ENCODE results near the gene ALG2. TPM values are rescaled to one million over a fixed set of nuclear protein-coding genes. Genes with fewer than 3 reads are reported as not detected.

ALG2 gene
- total RNA-seq: 10 to 100 TPM; 16.7 to 62.2 (median 27.8) TPM

DNA sequence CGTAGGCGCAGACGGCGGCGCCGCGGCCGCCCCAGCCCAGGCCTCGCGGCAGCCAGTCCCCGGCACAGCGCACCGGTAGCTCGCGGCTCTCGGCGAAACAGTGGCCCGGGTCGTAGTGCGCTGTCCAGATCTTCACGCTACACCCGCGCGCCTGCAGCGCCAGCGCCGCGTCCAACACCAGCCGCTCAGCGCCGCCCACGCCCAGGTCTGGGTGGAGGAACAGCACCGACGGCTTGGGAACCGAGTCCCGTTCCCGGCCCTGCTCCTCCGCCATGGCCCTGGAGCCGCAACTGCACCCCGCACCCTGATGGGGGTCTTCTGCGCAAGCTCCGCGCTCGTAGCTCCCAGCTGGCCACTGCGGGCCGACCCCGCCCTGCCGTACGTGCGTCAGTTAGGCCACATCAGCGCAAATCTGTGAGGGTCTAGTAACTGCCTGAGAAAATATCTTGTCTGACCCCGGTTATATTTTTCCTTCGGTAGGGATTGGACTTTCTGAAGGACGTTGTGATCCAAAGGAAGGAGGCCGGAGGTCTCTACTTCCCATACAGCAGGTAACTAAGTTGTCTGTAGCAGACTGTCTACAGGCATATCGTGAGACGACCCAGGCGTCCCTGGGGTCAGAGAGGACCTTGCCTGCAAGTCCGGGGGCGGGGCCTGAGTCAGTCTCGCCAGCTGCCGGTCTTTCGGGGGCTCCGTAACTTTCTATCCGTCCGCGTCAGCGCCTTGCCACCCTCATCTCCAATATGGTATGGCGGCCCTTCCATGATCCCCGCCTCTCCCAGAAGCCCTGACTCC is at the start of gene ALG2, which contains the start of gene SEC61B:
Gene ALG2 (minus strand): TSS at position 322 of the 795 bp plus-strand sequence. CDS start 48 bp downstream, at position 274.
Gene SEC61B (plus strand): TSS at position 662 of the 795 bp plus-strand sequence. CDS start 82 bp downstream, at position 744.
- Histone ChIP-seq H3K4me1 (replicated peaks in 1 of 2) (peaks cover 14 to 24% of the 10 kb centered on the region in 2 donors), H3K4me3 (peak within 1 kb of the TSS; percentile 61 to 84 (median 77)), H3K27ac (peak within 1 kb of the TSS; percentile 100)
- in situ Hi-C loops (cut with MboI; ENCODE audit: low pct_unique_long_range_greater_than_20kb in 2 of 9, low sequenced_read_pairs in 9 of 9, unreplicated experiment in 9 of 9): no loop called here
- peak; percentile 88 to 97 (median 95) for ATAC-seq (replicated peaks in 6 of 8)
- 0 to 2% (median 0%) methylated on average over 1 to 15 of the region's 70 CpGs; no CpG with 5 or more reads in 4 of the 10 experiments for WGBS, 10 experiments

DNA sequence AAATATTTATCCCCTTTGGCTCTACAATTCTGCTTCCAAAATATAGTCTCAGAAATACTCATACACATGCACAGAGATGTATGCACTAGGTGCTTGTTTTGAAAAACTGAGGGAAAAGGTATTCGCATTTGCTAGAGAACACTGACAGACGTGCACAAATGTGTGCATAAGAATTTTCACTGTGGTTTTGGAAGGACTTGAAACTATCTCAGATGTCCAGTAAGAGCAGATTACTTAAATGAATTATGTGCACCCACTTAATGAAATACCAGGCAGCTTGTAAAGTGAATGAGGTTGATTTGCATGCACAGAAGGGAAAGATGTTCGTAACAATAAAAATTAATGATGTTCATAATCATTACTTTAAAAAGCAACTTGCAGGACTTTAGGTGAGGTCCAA is 48.7 kb upstream of the ALG2 start:
- H3K4me3 ChIP-seq: no peak overlapping the region
- no peaks in the 10 kb centered on the region for H3K4me1 ChIP-seq (replicated peaks in 1 of 2)
- in situ Hi-C loops (cut with MboI; ENCODE audit: low pct_unique_long_range_greater_than_20kb in 2 of 9, low sequenced_read_pairs in 9 of 9, unreplicated experiment in 9 of 9): loop anchor here in 1 of 9 experiments (25.0 kb wide), 1 partner anchor 542 kb away; the partner anchor contains the start of gene NR4A3
- no peak overlapping the region for H3K27ac ChIP-seq
- ATAC-seq (replicated peaks in 6 of 8): peak in 3 of 8 experiments; percentile 61 to 70 (median 68)
- 0 to 100% (median 51%) methylated on average over 1 to 3 of the region's 3 CpGs; no CpG with 5 or more reads in 2 of the 10 experiments for WGBS, 10 experiments

- WGBS, 10 experiments: 31 to 93% (median 60%) methylated on average over 3 of the region's 3 CpGs; no CpG with 5 or more reads in 1 of the 10 experiments
- no peak for ATAC-seq (replicated peaks in 6 of 8)
- H3K4me3 ChIP-seq: no peak overlapping the region
- no peak overlapping the region for H3K27ac ChIP-seq
- H3K4me1 ChIP-seq (replicated peaks in 1 of 2): no peaks in the 10 kb centered on the region
- in situ Hi-C loops (cut with MboI; ENCODE audit: low pct_unique_long_range_greater_than_20kb in 2 of 9, low sequenced_read_pairs in 9 of 9, unreplicated experiment in 9 of 9): loop anchor here in 1 of 9 experiments (25.0 kb wide), 1 partner anchor 543 kb away; the partner anchor contains the start of gene NR4A3
Measured at GRCh38 chr9:99269416-99269815, 47.7 kb upstream of the ALG2 start.

DNA sequence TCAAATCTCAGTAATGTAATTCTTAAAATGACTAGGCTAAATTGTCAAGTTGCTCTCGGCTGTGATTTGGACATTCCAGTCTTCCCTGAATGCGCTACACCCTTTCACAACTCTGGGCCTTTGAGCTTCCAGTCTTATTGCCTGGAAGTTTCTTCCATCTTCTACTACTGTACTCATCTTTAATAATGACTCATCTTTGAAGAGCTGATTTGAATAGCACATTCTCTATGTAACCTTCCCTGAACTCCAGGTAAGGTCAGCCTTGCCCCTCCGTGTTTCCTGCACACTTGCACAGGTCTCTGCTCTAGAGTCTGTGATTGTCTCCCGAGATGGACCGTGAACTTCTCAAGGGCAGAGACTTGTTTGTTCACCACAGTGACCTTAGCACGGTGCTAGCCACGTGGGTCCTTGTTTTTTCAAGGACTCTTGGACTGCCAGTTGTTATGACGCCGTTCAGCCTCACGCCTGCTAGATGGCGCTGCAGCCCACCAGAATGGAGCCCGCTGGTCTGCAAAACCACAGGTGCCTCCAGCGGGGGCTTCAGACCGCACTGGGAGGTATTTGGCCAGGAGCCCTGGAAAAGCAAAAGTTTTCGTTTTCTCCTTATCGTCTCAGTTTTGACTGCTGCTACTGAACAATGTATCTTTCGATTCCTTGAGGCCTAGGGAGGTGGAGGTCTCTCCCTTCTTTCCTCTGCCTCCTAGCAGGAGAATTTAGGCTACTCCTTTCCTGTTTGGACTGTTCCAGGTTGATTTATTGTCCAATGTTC is 44.7 kb upstream of the ALG2 start:
- in situ Hi-C loops (cut with MboI; ENCODE audit: low pct_unique_long_range_greater_than_20kb in 2 of 9, low sequenced_read_pairs in 9 of 9, unreplicated experiment in 9 of 9): loop anchor here in 1 of 9 experiments (25.0 kb wide), 1 partner anchor 546 kb away; the partner anchor contains the start of gene NR4A3
- no peaks in the 10 kb centered on the region for H3K4me1 ChIP-seq (replicated peaks in 1 of 2)
- no peak overlapping the region for H3K27ac ChIP-seq
- ATAC-seq (replicated peaks in 6 of 8): peak; percentile 66 to 91 (median 77)
- H3K4me3 ChIP-seq: no peak overlapping the region
- WGBS, 10 experiments: 5 to 67% (median 19%) methylated on average over 1 to 15 of the region's 17 CpGs

DNA sequence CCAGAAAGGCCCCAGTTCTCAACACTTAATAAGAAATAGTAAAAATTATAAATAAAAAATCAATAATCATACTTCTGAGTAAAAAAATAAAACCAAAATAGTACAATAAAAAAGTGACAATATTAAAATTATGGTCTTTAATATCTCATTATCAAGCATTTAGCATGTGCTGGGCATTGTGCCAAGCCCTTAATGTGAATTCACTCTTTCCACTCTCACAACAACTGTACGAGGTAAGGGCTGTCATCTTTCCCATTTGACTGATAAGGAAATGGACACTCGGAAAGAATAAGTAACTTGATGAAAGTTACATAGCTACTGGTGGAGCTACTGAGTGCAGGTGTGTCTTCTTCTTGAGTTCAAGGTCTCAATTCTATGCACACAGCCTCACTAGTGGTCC is 43.9 kb upstream of the ALG2 start:
- Histone ChIP-seq H3K4me1 (replicated peaks in 1 of 2) (no peaks in the 10 kb centered on the region), H3K27ac (no peak overlapping the region), H3K4me3 (no peak overlapping the region)
- in situ Hi-C loops (cut with MboI; ENCODE audit: low pct_unique_long_range_greater_than_20kb in 2 of 9, low sequenced_read_pairs in 9 of 9, unreplicated experiment in 9 of 9): loop anchor here in 1 of 9 experiments (25.0 kb wide), 1 partner anchor 547 kb away; the partner anchor contains the start of gene NR4A3
- no peak for ATAC-seq (replicated peaks in 6 of 8)
- 50 to 100% (median 77%) methylated on average over 1 to 2 of the region's 2 CpGs; no CpG with 5 or more reads in 2 of the 10 experiments for WGBS, 10 experiments

DNA sequence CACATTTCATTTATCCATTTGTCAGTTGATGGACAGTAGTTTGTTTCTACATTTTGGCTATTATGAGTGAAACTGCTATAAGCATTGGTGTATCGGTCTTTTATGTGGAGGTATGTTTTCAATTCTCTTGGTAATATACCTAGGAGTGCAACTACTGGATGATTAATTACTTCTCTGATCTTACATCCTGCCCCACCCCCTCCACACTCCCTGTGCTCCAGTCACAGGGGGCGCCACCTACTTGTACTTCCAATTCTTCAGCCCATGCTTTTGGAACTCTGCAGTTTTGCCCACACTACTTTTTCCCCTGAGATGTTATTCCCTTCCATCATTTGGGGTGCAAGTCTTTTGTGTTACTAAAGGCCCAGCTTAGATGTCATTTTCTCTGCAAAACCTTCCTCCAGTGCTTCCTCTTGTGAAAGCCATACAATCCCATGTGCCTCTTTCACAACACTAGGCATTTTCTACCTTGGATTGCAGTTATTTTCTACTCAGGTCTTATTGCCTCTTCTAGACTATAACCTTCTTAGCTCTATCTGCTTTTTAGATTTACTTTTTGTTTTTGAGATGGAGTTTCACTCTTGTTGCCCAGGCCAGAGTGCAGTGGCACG is 42.4 kb upstream of the ALG2 start:
- in situ Hi-C loops (cut with MboI; ENCODE audit: low pct_unique_long_range_greater_than_20kb in 2 of 9, low sequenced_read_pairs in 9 of 9, unreplicated experiment in 9 of 9): loop anchor here in 1 of 9 experiments (25.0 kb wide), 1 partner anchor 548 kb away; the partner anchor contains the start of gene NR4A3
- no peak overlapping the region for H3K27ac ChIP-seq

GRCh38 chr9:99262949-99263418 is 41.2 kb upstream of the ALG2 start:
- 50 to 100% (median 69%) methylated on average over 1 to 5 of the region's 7 CpGs; no CpG with 5 or more reads in 4 of the 10 experiments for WGBS, 10 experiments
- Histone ChIP-seq H3K4me1 (replicated peaks in 1 of 2) (peaks cover 0 to 3% of the 10 kb centered on the region in 2 donors), H3K4me3 (no peak overlapping the region), H3K27ac (no peak overlapping the region)
- in situ Hi-C loops (cut with MboI; ENCODE audit: low pct_unique_long_range_greater_than_20kb in 2 of 9, low sequenced_read_pairs in 9 of 9, unreplicated experiment in 9 of 9): loop anchor here in 1 of 9 experiments (25.0 kb wide), 1 partner anchor 549 kb away; the partner anchor contains the start of gene NR4A3
- no peak for ATAC-seq (replicated peaks in 6 of 8)

More for the DNA sequence above, 42.4 kb upstream of the ALG2 start:
- no peak for ATAC-seq (replicated peaks in 6 of 8)
- Histone ChIP-seq H3K4me3 (no peak overlapping the region), H3K4me1 (replicated peaks in 1 of 2) (peaks cover 0 to 2% of the 10 kb centered on the region in 2 donors)
- WGBS, 10 experiments: 38 to 100% (median 83%) methylated on average over 1 to 2 of the region's 3 CpGs; no CpG with 5 or more reads in 1 of the 10 experiments

DNA sequence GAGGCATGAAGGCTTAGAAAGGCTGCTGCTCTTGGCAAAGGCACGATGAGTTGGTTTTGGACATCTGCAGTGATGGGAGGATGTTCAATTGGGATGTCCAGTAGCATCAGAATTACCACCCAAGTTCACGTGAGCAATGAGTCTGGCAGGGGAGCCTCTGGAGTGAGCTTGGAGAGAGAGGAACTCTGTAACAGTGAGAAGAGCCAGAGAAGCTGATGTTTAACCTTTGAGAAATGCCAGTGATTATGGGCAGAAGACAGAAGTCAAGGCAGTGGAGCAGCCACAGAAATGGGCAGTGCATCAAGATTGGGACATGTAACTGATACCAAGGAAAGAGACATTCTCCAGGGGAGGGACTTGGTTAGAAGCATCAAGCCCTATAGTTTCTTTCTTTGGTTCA is 40.2 kb upstream of the ALG2 start:
- Histone ChIP-seq H3K4me3 (no peak overlapping the region), H3K27ac (no peak overlapping the region), H3K4me1 (replicated peaks in 1 of 2) (peaks cover 0 to 3% of the 10 kb centered on the region in 2 donors)
- in situ Hi-C loops (cut with MboI; ENCODE audit: low pct_unique_long_range_greater_than_20kb in 2 of 9, low sequenced_read_pairs in 9 of 9, unreplicated experiment in 9 of 9): loop anchor here in 1 of 9 experiments (25.0 kb wide), 1 partner anchor 550 kb away; the partner anchor contains the start of gene NR4A3
- WGBS, 10 experiments: 60 to 100% (median 80%) methylated on average over 1 to 2 of the region's 2 CpGs; no CpG with 5 or more reads in 3 of the 10 experiments
- no peak for ATAC-seq (replicated peaks in 6 of 8)

DNA sequence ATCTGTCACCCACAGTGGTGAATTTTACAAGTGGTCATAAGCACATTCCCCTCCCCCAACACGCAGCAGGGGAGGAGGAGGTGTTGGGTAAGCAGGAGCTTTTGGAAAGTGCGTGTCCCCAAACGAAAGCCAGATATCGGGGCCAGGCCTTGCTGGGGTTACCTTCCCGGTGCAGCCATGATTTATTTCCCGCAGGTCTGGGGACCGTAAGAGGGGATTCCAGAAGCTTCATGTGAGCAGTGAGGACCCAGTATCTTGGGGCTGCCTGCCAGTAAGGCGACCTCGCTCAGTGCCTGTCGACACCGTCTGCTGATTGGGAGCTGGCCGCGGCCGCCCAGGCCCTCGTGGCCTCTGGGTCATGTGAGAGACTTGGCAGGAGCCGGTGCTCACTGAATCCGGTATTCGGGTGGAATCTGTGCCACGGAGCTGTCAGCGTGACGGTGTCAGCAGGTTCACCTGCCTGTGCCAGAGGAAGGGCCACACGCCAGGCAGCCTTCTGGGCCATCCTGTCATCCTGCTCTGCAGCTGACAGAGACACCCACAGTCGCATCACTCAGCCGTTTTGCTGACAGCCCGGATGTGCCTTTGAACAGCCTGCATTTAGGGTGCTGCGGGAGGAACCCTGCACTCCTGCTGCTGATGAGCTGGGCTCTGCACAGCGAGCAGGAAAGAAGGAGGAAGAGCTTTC is 37.6 kb upstream of the ALG2 start:
- peak; percentile 31 to 94 (median 76) for ATAC-seq (replicated peaks in 6 of 8)
- in situ Hi-C loops (cut with MboI; ENCODE audit: low pct_unique_long_range_greater_than_20kb in 2 of 9, low sequenced_read_pairs in 9 of 9, unreplicated experiment in 9 of 9): loop anchor here in 1 of 9 experiments (25.0 kb wide), 1 partner anchor 553 kb away; the partner anchor contains the start of gene NR4A3
- no peak overlapping the region for H3K4me3 ChIP-seq
- peaks cover 0 to 3% of the 10 kb centered on the region in 2 donors for H3K4me1 ChIP-seq (replicated peaks in 1 of 2)
- WGBS, 10 experiments: 8 to 73% (median 58%) methylated on average over 1 to 14 of the region's 27 CpGs; no CpG with 5 or more reads in 2 of the 10 experiments
- H3K27ac ChIP-seq: no peak overlapping the region

DNA sequence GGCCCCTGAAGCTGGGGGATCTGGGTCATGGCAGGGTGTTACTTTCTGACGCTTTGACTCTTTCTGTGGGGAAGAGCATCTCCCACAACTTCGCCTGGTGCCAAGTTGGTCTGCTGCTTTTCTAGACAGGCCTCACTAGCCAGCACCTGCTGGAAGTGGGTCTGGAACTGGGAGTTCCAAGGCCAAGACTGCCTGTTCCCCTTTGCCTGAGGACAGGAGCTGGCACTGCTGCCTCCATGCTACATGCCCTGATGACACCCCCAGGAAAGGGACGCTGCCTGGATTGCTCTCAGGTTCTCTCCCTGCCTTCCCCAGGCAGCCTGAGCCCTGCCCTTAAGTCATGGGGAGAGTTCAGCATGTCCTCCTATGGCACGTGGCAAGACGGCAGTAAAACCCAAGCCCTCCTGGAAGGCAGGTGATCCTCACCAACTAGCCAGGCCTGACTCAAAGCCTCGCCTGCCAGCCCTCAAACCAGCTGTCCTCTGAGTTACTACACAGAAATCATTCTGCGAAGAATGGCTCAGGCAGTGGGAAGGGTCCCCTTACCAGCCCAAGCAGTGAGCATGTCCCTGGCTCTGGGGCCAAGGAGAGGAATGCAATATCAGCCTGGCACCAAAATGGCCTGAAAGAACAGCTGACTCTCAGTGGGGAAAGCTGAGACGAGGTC is 36.1 kb upstream of the ALG2 start:
- in situ Hi-C loops (cut with MboI; ENCODE audit: low pct_unique_long_range_greater_than_20kb in 2 of 9, low sequenced_read_pairs in 9 of 9, unreplicated experiment in 9 of 9): loop anchor here in 1 of 9 experiments (25.0 kb wide), 1 partner anchor 554 kb away; the partner anchor contains the start of gene NR4A3
- no peak for ATAC-seq (replicated peaks in 6 of 8)
- H3K27ac ChIP-seq: no peak overlapping the region
- H3K4me3 ChIP-seq: no peak overlapping the region
- 80 to 100% (median 100%) methylated on average over 1 to 3 of the region's 8 CpGs; no CpG with 5 or more reads in 3 of the 10 experiments for WGBS, 10 experiments
- H3K4me1 ChIP-seq (replicated peaks in 1 of 2): peaks cover 0 to 3% of the 10 kb centered on the region in 2 donors

- 43 to 100% (median 100%) methylated on average over 1 of the region's 1 CpG; no CpG with 5 or more reads in 7 of the 10 experiments for WGBS, 10 experiments
- ATAC-seq (replicated peaks in 6 of 8): no peak
- H3K4me1 ChIP-seq (replicated peaks in 1 of 2): peaks cover 0 to 3% of the 10 kb centered on the region in 2 donors
- no peak overlapping the region for H3K4me3 ChIP-seq
- in situ Hi-C loops (cut with MboI; ENCODE audit: low pct_unique_long_range_greater_than_20kb in 2 of 9, low sequenced_read_pairs in 9 of 9, unreplicated experiment in 9 of 9): loop anchor here in 1 of 9 experiments (25.0 kb wide), 1 partner anchor 557 kb away; the partner anchor contains the start of gene NR4A3
- H3K27ac ChIP-seq: no peak overlapping the region
Measured at GRCh38 chr9:99255651-99256050, 33.9 kb upstream of the ALG2 start.

Measured in motor neuron (in vitro differentiated cells).